Measurements from ENCODE around the gene CORO2A. TPM values are rescaled to one million over a fixed set of nuclear protein-coding genes. Genes with fewer than 3 reads are reported as not detected.

The CORO2A gene
- total and polyA plus RNA-seq, 10 donors: 1.3 to 11.0 (median 6.1) TPM

GRCh38 chr9:98195671-98196070 lies 3.2 kb upstream of the CORO2A start:
- no peaks in the 10 kb centered on the region for H3K9me3 ChIP-seq
- TF ChIP-seq CTCF (IDR thresholded peaks at IDR 0.05 in 8 of 11, conservative IDR thresholded peaks at IDR 0.05 in 3 of 11) (no peak), POLR2AphosphoS5 (IDR thresholded peaks at IDR 0.05) (no peak), POLR2A (IDR thresholded peaks at IDR 0.05) (no peak)
- H3K36me3 ChIP-seq: peaks cover 0 to 40% (median 0%) of the 10 kb centered on the region in 6 donors
- intact Hi-C loops (cut with DNase I; ENCODE audit: low total_unique reads): loop anchor here (10.0 kb wide), 1 partner anchor 121 kb away; no protein-coding TSS in a partner anchor
- H3K4me1 ChIP-seq: peaks cover 2 to 28% (median 21%) of the 10 kb centered on the region in 6 donors
- DNase-seq: no peak
- no peaks in the 10 kb centered on the region for H3K27me3 ChIP-seq (replicated peaks in 1 of 7)
- no peak overlapping the region for H3K27ac ChIP-seq
- H3K4me3 ChIP-seq: no peak overlapping the region
- 78 to 96% (median 90%) methylated on average over 4 of the region's 4 CpGs for WGBS, 5 donors

- Histone ChIP-seq H3K4me1 (peaks cover 2 to 35% (median 21%) of the 10 kb centered on the region in 6 donors), H3K27ac (peak overlapping the region in 7 of 8 donors; percentile 47 to 85 (median 77)), H3K36me3 (peaks cover 0 to 18% (median 0%) of the 10 kb centered on the region in 6 donors), H3K4me3 (peak overlapping the region; percentile 49 to 83 (median 73)), H3K27me3 (replicated peaks in 1 of 7) (no peaks in the 10 kb centered on the region), H3K9me3 (no peaks in the 10 kb centered on the region)
- no peak for TF ChIP-seq CTCF (IDR thresholded peaks at IDR 0.05 in 8 of 11, conservative IDR thresholded peaks at IDR 0.05 in 3 of 11)
- TF ChIP-seq POLR2AphosphoS5 (IDR thresholded peaks at IDR 0.05): no peak
- TF ChIP-seq POLR2A (IDR thresholded peaks at IDR 0.05): no peak
- 43 to 65% (median 58%) methylated on average over 8 of the region's 8 CpGs for WGBS, 5 donors
- intact Hi-C loops (cut with DNase I; ENCODE audit: low total_unique reads): loop anchor here (10.0 kb wide), 1 partner anchor 119 kb away; no protein-coding TSS in a partner anchor
- DNase-seq: no peak
These were observed 1.0 kb upstream of the CORO2A start for GRCh38 chr9:98193336-98193944.

- peak; percentile 90 for DNase-seq
- Histone ChIP-seq H3K36me3 (peaks cover 0 to 3% (median 0%) of the 10 kb centered on the region in 6 donors), H3K4me1 (peaks cover 2 to 35% (median 21%) of the 10 kb centered on the region in 6 donors), H3K27me3 (replicated peaks in 1 of 7) (no peaks in the 10 kb centered on the region), H3K4me3 (peak overlapping the region; percentile 49 to 83 (median 73)), H3K27ac (peak overlapping the region in 5 of 8 donors; percentile 26 to 85 (median 77)), H3K9me3 (no peaks in the 10 kb centered on the region)
- TF ChIP-seq POLR2AphosphoS5 (IDR thresholded peaks at IDR 0.05) (no peak), CTCF (IDR thresholded peaks at IDR 0.05 in 8 of 11, conservative IDR thresholded peaks at IDR 0.05 in 3 of 11) (no peak), POLR2A (IDR thresholded peaks at IDR 0.05) (no peak)
- WGBS, 5 donors: 11 to 20% (median 13%) methylated on average over 28 to 47 of the region's 47 CpGs
- intact Hi-C loops (cut with DNase I; ENCODE audit: low total_unique reads): loop anchor here (10.0 kb wide), 1 partner anchor 117 kb away; no protein-coding TSS in a partner anchor
These were observed 550 bp downstream of the CORO2A start for GRCh38 chr9:98191671-98192502.

Data from spleen (tissue), 11 donors.